ENCODE data around the gene JAKMIP2.
"Not testable (repeated sequence)": the region's sequence is repeated elsewhere in the genome, so short reads cannot be mapped to it uniquely, and the experiment has no call there.

JAKMIP2 gene

GRCh38 chr5:147643142-147643541 is 139.4 kb downstream of the JAKMIP2 start:
- Histone ChIP-seq H3K36me3 (replicated peaks) (no peaks in the 10 kb centered on the region), H3K27ac (no peak overlapping the region)
- in situ Hi-C loops (cut with HindIII; ENCODE audit: low pct_ligation_motif_present, low sequenced_read_pairs), result no loop called here

DNA sequence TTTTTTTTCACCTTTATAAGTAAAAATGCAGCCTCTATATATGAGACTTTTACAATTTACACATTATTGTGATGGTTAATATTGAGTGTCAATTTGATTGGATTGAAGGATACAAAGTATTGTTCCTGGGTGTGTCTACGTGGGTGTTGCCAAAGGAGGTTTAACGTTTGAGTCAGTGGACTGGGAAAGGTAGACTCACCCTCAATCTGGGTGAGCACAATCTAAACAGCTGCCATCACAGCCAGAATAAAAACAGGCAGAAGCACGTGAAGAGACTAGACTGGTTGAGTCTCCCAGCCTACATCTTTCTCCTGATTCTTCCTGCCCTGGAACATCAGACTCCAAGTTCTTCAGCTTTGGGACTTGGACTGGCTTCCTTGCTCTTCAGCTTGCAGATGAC is 139.9 kb downstream of the JAKMIP2 start:
- in situ Hi-C loops (cut with HindIII; ENCODE audit: low pct_ligation_motif_present, low sequenced_read_pairs), result no loop called here
- TF ChIP-seq, protein P1, sequence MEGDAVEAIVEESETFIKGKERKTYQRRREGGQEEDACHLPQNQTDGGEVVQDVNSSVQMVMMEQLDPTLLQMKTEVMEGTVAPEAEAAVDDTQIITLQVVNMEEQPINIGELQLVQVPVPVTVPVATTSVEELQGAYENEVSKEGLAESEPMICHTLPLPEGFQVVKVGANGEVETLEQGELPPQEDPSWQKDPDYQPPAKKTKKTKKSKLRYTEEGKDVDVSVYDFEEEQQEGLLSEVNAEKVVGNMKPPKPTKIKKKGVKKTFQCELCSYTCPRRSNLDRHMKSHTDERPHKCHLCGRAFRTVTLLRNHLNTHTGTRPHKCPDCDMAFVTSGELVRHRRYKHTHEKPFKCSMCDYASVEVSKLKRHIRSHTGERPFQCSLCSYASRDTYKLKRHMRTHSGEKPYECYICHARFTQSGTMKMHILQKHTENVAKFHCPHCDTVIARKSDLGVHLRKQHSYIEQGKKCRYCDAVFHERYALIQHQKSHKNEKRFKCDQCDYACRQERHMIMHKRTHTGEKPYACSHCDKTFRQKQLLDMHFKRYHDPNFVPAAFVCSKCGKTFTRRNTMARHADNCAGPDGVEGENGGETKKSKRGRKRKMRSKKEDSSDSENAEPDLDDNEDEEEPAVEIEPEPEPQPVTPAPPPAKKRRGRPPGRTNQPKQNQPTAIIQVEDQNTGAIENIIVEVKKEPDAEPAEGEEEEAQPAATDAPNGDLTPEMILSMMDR (IDR thresholded peaks at IDR 0.05; ENCODE audit: low read depth, low read length, missing control alignments), result no peak
- H3K4me3 ChIP-seq (ENCODE audit: low read depth, low read length), result no peak overlapping the region
- H3K27ac ChIP-seq, result no peak overlapping the region
- H3K27me3 ChIP-seq (replicated peaks), result no peaks in the 10 kb centered on the region
- no peaks in the 10 kb centered on the region for H3K36me3 ChIP-seq (replicated peaks)
- DNase-seq, result no peak

More at GRCh38 chr5:147643142-147643541, 139.4 kb downstream of the JAKMIP2 start:
- TF ChIP-seq, protein P1 (IDR thresholded peaks at IDR 0.05; ENCODE audit: low read depth, low read length, missing control alignments), result no peak
- no peaks in the 10 kb centered on the region for H3K27me3 ChIP-seq (replicated peaks)
- DNase-seq, result no peak
- H3K4me3 ChIP-seq (ENCODE audit: low read depth, low read length), result no peak overlapping the region

DNA sequence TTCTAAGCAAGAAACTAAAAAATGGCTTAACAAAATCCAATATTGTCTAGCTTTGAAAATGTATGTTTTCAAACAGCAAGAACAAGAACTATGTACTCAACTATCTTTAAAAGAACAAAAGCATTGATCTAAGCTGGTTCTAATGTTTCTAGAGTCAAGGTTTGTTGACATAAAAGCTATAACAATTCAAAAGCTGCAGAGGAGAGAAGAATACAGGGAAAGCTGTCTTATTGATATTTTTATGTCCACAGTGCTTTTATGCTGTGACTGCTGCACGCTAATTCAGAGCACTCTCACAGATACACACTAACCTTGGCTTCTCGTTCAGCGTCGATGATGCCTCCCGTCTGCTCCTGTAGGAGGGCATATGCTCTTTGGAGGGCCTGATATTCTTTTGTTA is 143.2 kb downstream of the JAKMIP2 start:
- in situ Hi-C loops (cut with HindIII; ENCODE audit: low pct_ligation_motif_present, low sequenced_read_pairs), result no loop called here
- no peaks in the 10 kb centered on the region for H3K27me3 ChIP-seq (replicated peaks)
- no peak for DNase-seq
- H3K36me3 ChIP-seq (replicated peaks), result no peaks in the 10 kb centered on the region
- H3K4me3 ChIP-seq (ENCODE audit: low read depth, low read length), result no peak overlapping the region
- TF ChIP-seq, protein P1 (IDR thresholded peaks at IDR 0.05; ENCODE audit: low read depth, low read length, missing control alignments), result no peak
- H3K27ac ChIP-seq, result no peak overlapping the region

DNA sequence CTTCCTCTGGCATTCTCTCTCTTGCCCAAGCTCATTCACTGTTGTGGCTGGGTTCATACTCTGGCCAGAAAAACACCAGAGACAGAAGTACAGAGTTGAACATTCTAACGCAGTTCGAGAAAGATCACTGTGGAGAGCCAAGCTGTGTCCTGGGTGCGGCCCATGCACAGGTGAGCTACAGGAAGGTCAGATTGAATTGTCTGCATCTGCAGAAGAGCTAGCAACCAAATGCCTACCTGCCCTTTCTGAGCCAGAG is 145.9 kb downstream of the JAKMIP2 start:
- H3K27me3 ChIP-seq (replicated peaks), result no peaks in the 10 kb centered on the region
- TF ChIP-seq, protein P1 (IDR thresholded peaks at IDR 0.05; ENCODE audit: low read depth, low read length, missing control alignments), result no peak
- in situ Hi-C loops (cut with HindIII; ENCODE audit: low pct_ligation_motif_present, low sequenced_read_pairs), result no loop called here

GRCh38 chr5:147635882-147636728 is 146.4 kb downstream of the JAKMIP2 start:
- Histone ChIP-seq H3K27me3 (replicated peaks) (no peaks in the 10 kb centered on the region), H3K27ac (no peak overlapping the region), H3K4me3 (ENCODE audit: low read depth, low read length) (no peak overlapping the region), H3K36me3 (replicated peaks) (no peaks in the 10 kb centered on the region)
- in situ Hi-C loops (cut with HindIII; ENCODE audit: low pct_ligation_motif_present, low sequenced_read_pairs), result no loop called here
- TF ChIP-seq, protein P1 (IDR thresholded peaks at IDR 0.05; ENCODE audit: low read depth, low read length, missing control alignments), result no peak
- DNase-seq, result no peak

More for the DNA sequence above, 145.9 kb downstream of the JAKMIP2 start:
- no peaks in the 10 kb centered on the region for H3K36me3 ChIP-seq (replicated peaks)
- no peak for DNase-seq
- H3K4me3 ChIP-seq (ENCODE audit: low read depth, low read length), result no peak overlapping the region
- H3K27ac ChIP-seq, result no peak overlapping the region

DNA sequence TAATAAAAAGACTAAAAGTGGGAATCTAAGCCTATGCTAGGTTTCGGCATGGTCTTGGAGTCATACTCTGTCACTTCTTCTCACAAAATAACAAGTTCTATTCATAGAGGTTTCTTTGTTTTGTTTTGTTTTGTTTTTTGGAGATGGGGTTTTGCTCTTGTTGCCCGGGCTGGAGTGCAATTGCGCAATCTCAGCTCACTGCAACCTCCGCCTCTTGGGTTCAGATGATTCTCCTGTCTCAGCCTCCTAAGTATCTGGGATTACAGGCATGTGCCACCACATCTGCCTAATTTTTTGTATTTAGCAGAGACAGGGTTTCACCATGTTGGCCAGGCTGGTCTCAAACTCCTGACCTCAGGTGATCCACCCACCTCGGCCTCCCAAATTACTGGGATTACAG is 147.1 kb downstream of the JAKMIP2 start:
- H3K27me3 ChIP-seq (replicated peaks); H3K27ac ChIP-seq; DNase-seq; H3K4me3 ChIP-seq (ENCODE audit: low read depth, low read length); in situ Hi-C loops (cut with HindIII; ENCODE audit: low pct_ligation_motif_present, low sequenced_read_pairs); H3K36me3 ChIP-seq (replicated peaks): not testable (repeated sequence)

Data from brain microvascular endothelial cell (primary cell).